Panc1 (cell line): ENCODE results near the gene NARS2. TPM values are rescaled to one million over a fixed set of nuclear protein-coding genes. Genes with fewer than 3 reads are reported as not detected.

ENCODE experiments used
- ATAC-seq: fragments of 200-7000 bp; cut with Tn5 transposase; 2 replicates; pipeline ENCODE4 v1.9.1; 2020; ENCODE audit warnings: mild to moderate bottlenecking, moderate library complexity
- BruUV-seq: library from RNA; stranded (reverse); fragments of 400-500 nt; replicated peaks from 2 replicates; lab custom pipeline; 2021; lab: Mats Ljungman, UMichigan
- CTCF ChIA-PET: fragments of 300-600 bp; sonication (Branson Sonifier 250); formaldehyde crosslinking; loops from one replicate; lab custom pipeline; 2022; ENCODE audit warnings: antibody characterized with exemption; lab: Charles Lee
- POLR2A ChIA-PET: fragments of 300-600 bp; sonication (Branson Sonifier 250); formaldehyde crosslinking; loops from one replicate; lab custom pipeline; 2022; ENCODE audit warnings: antibody characterized with exemption; lab: Charles Lee
- DNase-seq: peaks from one replicate; pipeline ENCODE4 v3.0.0-alpha.2; 2010; ENCODE audit warnings: low read depth, low spot score
- H3K27ac ChIP-seq: 2 replicates; pipeline ENCODE4 v1.5.1; 2011; ENCODE audit warnings: mild to moderate bottlenecking, low read length, inconsistent platforms
- H3K27me3 ChIP-seq: fragments of 200-500 bp; sonication (Bioruptor generic); 2 replicates; pipeline ENCODE4 v1.6.0; 2014; ENCODE audit warnings: low read length, inconsistent platforms; ENCODE audit not compliant: control insufficient read depth, insufficient read depth
- H3K36me3 ChIP-seq: fragments of 200-500 bp; sonication (Bioruptor generic); 2 replicates; pipeline ENCODE4 v1.5.1; 2014; ENCODE audit warnings: inconsistent platforms, mild to moderate bottlenecking, low read length, moderate library complexity; ENCODE audit not compliant: control insufficient read depth, insufficient read depth
- H3K4me1 ChIP-seq: 2 replicates; pipeline ENCODE4 v1.5.1; 2011; ENCODE audit warnings: inconsistent platforms, mild to moderate bottlenecking, low read length, moderate library complexity; ENCODE audit not compliant: control insufficient read depth, insufficient read depth
- H3K4me3 ChIP-seq, 2 experiments: 2 replicates each; pipeline ENCODE4 v1.5.1; 2011 to 2012; ENCODE audit warnings: low read depth in 2 of 2, low read length in 2 of 2, mild to moderate bottlenecking in 2 of 2, inconsistent platforms in 1 of 2, moderate library complexity in 1 of 2
- H3K9me3 ChIP-seq: fragments of 200-500 bp; sonication (Bioruptor generic); 2 replicates; pipeline ENCODE4 v1.5.1; 2014; ENCODE audit warnings: low read depth, mild to moderate bottlenecking, inconsistent platforms, low read length, moderate library complexity; ENCODE audit not compliant: control insufficient read depth, insufficient read depth
- CTCF ChIP-seq: fragments of 450-650 bp; IDR thresholded peaks from 2 replicates; pipeline ENCODE4 v1.5.1; 2017; ENCODE audit warnings: mild to moderate bottlenecking
- POLR2AphosphoS5 ChIP-seq: IDR thresholded peaks from 2 replicates; pipeline ENCODE4 v1.6.1; 2012; ENCODE audit warnings: mild to moderate bottlenecking, low read depth, low read length, moderate library complexity
- REST ChIP-seq, 2 experiments: IDR thresholded peaks; 2 replicates each; pipeline ENCODE4 v1.6.1; 2011 to 2012; ENCODE audit warnings: low read depth in 2 of 2, control low read depth in 1 of 2, low read length in 1 of 2, mild to moderate bottlenecking in 1 of 2, moderate library complexity in 1 of 2; ENCODE audit not compliant: insufficient read depth in 1 of 2
- SIN3A ChIP-seq: IDR thresholded peaks from 2 replicates; pipeline ENCODE4 v1.6.1; 2012; ENCODE audit warnings: low read depth, mild to moderate bottlenecking, low read length, moderate library complexity, borderline replicate concordance; ENCODE audit not compliant: insufficient read depth
- TCF7L2 ChIP-seq: IDR thresholded peaks from 2 replicates; pipeline ENCODE4 v1.6.1; 2011; ENCODE audit warnings: mild to moderate bottlenecking, low read depth, low read length, inconsistent platforms
- in situ Hi-C: cut with HindIII; loops from 2 replicates; pipeline ENCODE4 v1.10.0; 2016; ENCODE audit warnings: low sequenced_read_pairs, low pct_unique_long_range_greater_than_20kb
- intact Hi-C: fragments of 100-400 bp; cut with micrococcal nuclease; formaldehyde crosslinking; loops from one replicate; pipeline ENCODE4 v1.10.0; 2022; ENCODE audit not compliant: unreplicated experiment
- total RNA-seq: library from RNA; stranded (reverse); gene quantifications from one replicate; pipeline ENCODE4 v1.2.1, GENCODE V29; 2021; ENCODE audit not compliant: unreplicated experiment

NARS2 gene
- total RNA-seq, 1 experiment from 2014 or later = 29.8 TPM

GRCh38 chr11:78535920-78536319 is 38.7 kb downstream of the NARS2 start:
- no peaks in the 10 kb centered on the region for H3K9me3 ChIP-seq
- POLR2A ChIA-PET = no interaction called here
- CTCF ChIA-PET = no interaction called here
- intact Hi-C loops (no loop called here), in situ Hi-C loops (no loop called here)
- DNase-seq (no peak), ATAC-seq (no peak)
- H3K27ac ChIP-seq = no peak overlapping the region
- H3K4me1 ChIP-seq = no peaks in the 10 kb centered on the region
- H3K4me3 ChIP-seq = no peak overlapping the region
- H3K27me3 ChIP-seq = no peaks in the 10 kb centered on the region
- no TSS peak for BruUV-seq
- H3K36me3 ChIP-seq = no peaks in the 10 kb centered on the region; the same call in 1 of the 2 replicates
- TF ChIP-seq CTCF = no peak
- no peak for TF ChIP-seq TCF7L2
- TF ChIP-seq SIN3A = no peak
- no peak for TF ChIP-seq POLR2AphosphoS5
- no peak for TF ChIP-seq REST (IDR thresholded peaks at IDR 0.05; ENCODE audit: insufficient read depth in 1 of 2, low read depth in 2 of 2, low read length in 1 of 2)

GRCh38 chr11:78535027-78535426 is 39.6 kb downstream of the NARS2 start:
- ChIA-PET POLR2A (no interaction called here), CTCF (no interaction called here)
- Histone ChIP-seq H3K4me1 (no peaks in the 10 kb centered on the region), H3K9me3 (no peaks in the 10 kb centered on the region), H3K4me3 (no peak overlapping the region), H3K27me3 (no peaks in the 10 kb centered on the region), H3K36me3 (no peaks in the 10 kb centered on the region; the same call in 1 of the 2 replicates), H3K27ac (no peak overlapping the region)
- no peak for DNase-seq
- TF ChIP-seq SIN3A (no peak), CTCF (no peak), REST (IDR thresholded peaks at IDR 0.05; ENCODE audit: insufficient read depth in 1 of 2, low read depth in 2 of 2, low read length in 1 of 2) (no peak)
- ATAC-seq = no peak
- BruUV-seq = no TSS peak
- intact Hi-C loops (no loop called here), in situ Hi-C loops (no loop called here)
